ENCODE results near the gene ZNF211. TPM values are rescaled to one million over a fixed set of nuclear protein-coding genes. Genes with fewer than 3 reads are reported as not detected.
A peak's percentile ranks its signal among the peaks of the same experiment; 100 is the strongest.

The ZNF211 gene
- total RNA-seq, 1 experiment from 2014 or later: 10.5 TPM

GRCh38 chr19:57633832-57634131 lies 814 bp downstream of the ZNF211 start:
- Histone ChIP-seq H3K4me3 (ENCODE audit: low read depth, low read length) (peak overlapping the region; percentile 95), H3K27me3 (replicated peaks; ENCODE audit: control insufficient read depth, insufficient read depth, low read length) (no peaks in the 10 kb centered on the region), H3K4me1 (0 out of 2 replicates have a peak, but pooled peaks cover 7% of the 10 kb centered on the region), H3K36me3 (ENCODE audit: control insufficient read depth, insufficient read depth, low read length) (no peaks in the 10 kb centered on the region), H3K9me3 (peaks cover 8% of the 10 kb centered on the region; the same call in 1 of the 2 replicates)
- Mint-ChIP-seq H3K4me3 (ENCODE audit: unreplicated experiment) (peak overlapping the region; percentile 86), H3K27ac (ENCODE audit: unreplicated experiment) (peak overlapping the region; percentile 81), H3K27me3 (ENCODE audit: insufficient read depth, unreplicated experiment) (no peaks in the 10 kb centered on the region), H3K36me3 (ENCODE audit: insufficient read depth, unreplicated experiment) (peaks cover 11% of the 10 kb centered on the region), H3K4me1 (ENCODE audit: low read depth, unreplicated experiment) (peaks cover 12% of the 10 kb centered on the region), H3K9me3 (ENCODE audit: unreplicated experiment) (peaks cover 25% of the 10 kb centered on the region)
- POLR2A ChIA-PET: no interaction called here
- no TSS peak for BruUV-seq (replicated peaks)
- CTCF ChIA-PET: interaction anchor here (0.5 kb wide), 1 partner anchor 124 kb away, joined by 3 read pairs; no protein-coding TSS in a partner anchor
- no peak for DNase-seq
- TF ChIP-seq CTCF (IDR thresholded peaks at IDR 0.05; ENCODE audit: insufficient read depth in 1 of 2, low read depth in 1 of 2, low read length in 1 of 2, severe bottlenecking in 1 of 2, unreplicated experiment in 1 of 2): no peak
- intact Hi-C loops (cut with micrococcal nuclease; ENCODE audit: unreplicated experiment): loop anchor here (1.0 kb wide), 5 partner anchors 34 to 198 kb away; partner anchors contain the start of genes ZNF530, ZNF551, ZNF749 and ZNF776

- ChIA-PET CTCF (no interaction called here), POLR2A (no interaction called here)
- Mint-ChIP-seq H3K36me3 (ENCODE audit: insufficient read depth, unreplicated experiment) (peaks cover 42% of the 10 kb centered on the region), H3K4me3 (ENCODE audit: unreplicated experiment) (no peak overlapping the region), H3K9me3 (ENCODE audit: unreplicated experiment) (peaks cover 43% of the 10 kb centered on the region), H3K4me1 (ENCODE audit: low read depth, unreplicated experiment) (peaks cover 12% of the 10 kb centered on the region), H3K27me3 (ENCODE audit: insufficient read depth, unreplicated experiment) (no peaks in the 10 kb centered on the region), H3K27ac (ENCODE audit: unreplicated experiment) (no peak overlapping the region)
- no TSS peak for BruUV-seq (replicated peaks)
- Histone ChIP-seq H3K36me3 (ENCODE audit: control insufficient read depth, insufficient read depth, low read length) (peaks cover 10% of the 10 kb centered on the region), H3K4me1 (0 out of 2 replicates have a peak, but pooled peaks cover 7% of the 10 kb centered on the region), H3K4me3 (ENCODE audit: low read depth, low read length) (no peak overlapping the region), H3K9me3 (peaks cover 13% of the 10 kb centered on the region), H3K27me3 (replicated peaks; ENCODE audit: control insufficient read depth, insufficient read depth, low read length) (no peaks in the 10 kb centered on the region)
- intact Hi-C loops (cut with micrococcal nuclease; ENCODE audit: unreplicated experiment): no loop called here
- DNase-seq: no peak
- TF ChIP-seq CTCF (IDR thresholded peaks at IDR 0.05; ENCODE audit: insufficient read depth in 1 of 2, low read depth in 1 of 2, low read length in 1 of 2, severe bottlenecking in 1 of 2, unreplicated experiment in 1 of 2): no peak
These were observed 4.4 kb downstream of the ZNF211 start for GRCh38 chr19:57637379-57637778.

- BruUV-seq (replicated peaks): no TSS peak
- no peak overlapping the region for H3K27ac Mint-ChIP-seq (ENCODE audit: unreplicated experiment)
- Histone ChIP-seq H3K9me3 (peaks cover 17% of the 10 kb centered on the region), H3K27me3 (replicated peaks; ENCODE audit: control insufficient read depth, insufficient read depth, low read length) (no peaks in the 10 kb centered on the region), H3K4me3 (ENCODE audit: low read depth, low read length) (no peak overlapping the region), H3K36me3 (ENCODE audit: control insufficient read depth, insufficient read depth, low read length) (peaks cover 10% of the 10 kb centered on the region), H3K4me1 (no peaks in the 10 kb centered on the region)
- H3K36me3 Mint-ChIP-seq (ENCODE audit: insufficient read depth, unreplicated experiment): peaks cover 42% of the 10 kb centered on the region
- DNase-seq: no peak
- TF ChIP-seq CTCF (IDR thresholded peaks at IDR 0.05; ENCODE audit: insufficient read depth in 1 of 2, low read depth in 1 of 2, low read length in 1 of 2, severe bottlenecking in 1 of 2, unreplicated experiment in 1 of 2): no peak
- H3K4me1 Mint-ChIP-seq (ENCODE audit: low read depth, unreplicated experiment): no peaks in the 10 kb centered on the region
- ChIA-PET POLR2A (no interaction called here), CTCF (no interaction called here)
- H3K4me3 Mint-ChIP-seq (ENCODE audit: unreplicated experiment): no peak overlapping the region
- intact Hi-C loops (cut with micrococcal nuclease; ENCODE audit: unreplicated experiment): no loop called here
- H3K27me3 Mint-ChIP-seq (ENCODE audit: insufficient read depth, unreplicated experiment): no peaks in the 10 kb centered on the region
- H3K9me3 Mint-ChIP-seq (ENCODE audit: unreplicated experiment): peaks cover 35% of the 10 kb centered on the region
These were observed 8.8 kb downstream of the ZNF211 start for GRCh38 chr19:57641715-57642234.
